ENCODE results near the gene NINJ1.

The NINJ1 gene

GRCh38 chr9:93099551-93100275 is 34.3 kb downstream of the NINJ1 start:
- DNase-seq, result no peak

- DNase-seq, result no peak
Measured at GRCh38 chr9:93098236-93098946, 35.7 kb downstream of the NINJ1 start.

- no peak for DNase-seq
Measured at GRCh38 chr9:93097511-93098201, 36.4 kb downstream of the NINJ1 start.

- DNase-seq, result no peak
Measured at GRCh38 chr9:93096811-93097382, 37.2 kb downstream of the NINJ1 start.

- DNase-seq, result peak; percentile 53
Measured at GRCh38 chr9:93096131-93096802, 37.8 kb downstream of the NINJ1 start, which contains the start of gene CARD19. TSS of gene CARD19 (plus strand) at chr9:93096217. CDS start at chr9:93096346, 129 bp downstream.

GRCh38 chr9:93095205-93096130 is 38.6 kb downstream of the NINJ1 start:
- DNase-seq, result peak; percentile 100

- DNase-seq, result no peak
Measured at GRCh38 chr9:93094658-93095204, 39.3 kb downstream of the NINJ1 start.

- DNase-seq, result no peak
Measured at GRCh38 chr9:93093877-93094657, 40.0 kb downstream of the NINJ1 start.

- DNase-seq, result no peak
Measured at GRCh38 chr9:93093127-93093876, 40.7 kb downstream of the NINJ1 start.

- DNase-seq, result no peak
Measured at GRCh38 chr9:93092251-93092991, 41.6 kb downstream of the NINJ1 start.

GRCh38 chr9:93091453-93092081 is 42.5 kb downstream of the NINJ1 start:
- DNase-seq, result no peak

GRCh38 chr9:93091056-93091452 is 43.0 kb downstream of the NINJ1 start:
- DNase-seq, result no peak

- DNase-seq, result no peak
Measured at GRCh38 chr9:93090091-93090655, 43.9 kb downstream of the NINJ1 start.

- no peak for DNase-seq
Measured at GRCh38 chr9:93089481-93089991, 44.5 kb downstream of the NINJ1 start.

- DNase-seq, result no peak
Measured at GRCh38 chr9:93089024-93089423, 45.0 kb downstream of the NINJ1 start.

GRCh38 chr9:93088656-93089015 is 45.4 kb downstream of the NINJ1 start:
- no peak for DNase-seq

GRCh38 chr9:93087971-93088655 is 45.9 kb downstream of the NINJ1 start:
- DNase-seq, result no peak
